Activated naive CD8-positive, alpha-beta T cell treated with anti-CD3 and anti-CD28 coated beads for 36 hours (primary cell): ENCODE results near the gene SLC35E3. TPM values are rescaled to one million over a fixed set of nuclear protein-coding genes. Genes with fewer than 3 reads are reported as not detected.
"Not testable (repeated sequence)": the region's sequence is repeated elsewhere in the genome, so short reads cannot be mapped to it uniquely, and the experiment has no call there.

Experiments
- DNase-seq: peaks from one replicate; pipeline ENCODE4 v3.0.0; 2021
- H3K27ac Mint-ChIP-seq: one replicate; pipeline ENCODE4 v1.8.0; 2022; ENCODE audit warnings: mild to moderate bottlenecking, moderate library complexity, mixed read lengths
- H3K27me3 Mint-ChIP-seq: one replicate; pipeline ENCODE4 v1.8.0; 2022; ENCODE audit warnings: mild to moderate bottlenecking, mixed read lengths
- H3K36me3 Mint-ChIP-seq: one replicate; pipeline ENCODE4 v1.8.0; 2021; ENCODE audit warnings: mild to moderate bottlenecking, mixed read lengths
- H3K4me1 Mint-ChIP-seq: one replicate; pipeline ENCODE4 v1.8.0; 2021; ENCODE audit warnings: mixed read lengths
- H3K4me3 Mint-ChIP-seq: one replicate; pipeline ENCODE4 v1.8.0; 2022; ENCODE audit warnings: mild to moderate bottlenecking, moderate library complexity, mixed read lengths
- H3K9me3 Mint-ChIP-seq: one replicate; pipeline ENCODE4 v1.8.0; 2022; ENCODE audit warnings: mixed read lengths
- total RNA-seq, 2 experiments: library from RNA; stranded (reverse); gene quantifications; one replicate each; pipeline ENCODE4 v1.2.3, GENCODE V29; 2021

SLC35E3 gene
- total RNA-seq, 2 experiments from 2014 or later = 8.7 to 12.3 TPM

- Mint-ChIP-seq H3K27me3 (no peaks in the 10 kb centered on the region), H3K4me1 (no peaks in the 10 kb centered on the region), H3K4me3 (no peak overlapping the region), H3K36me3 (no peaks in the 10 kb centered on the region), H3K9me3 (no peaks in the 10 kb centered on the region), H3K27ac (no peak overlapping the region)
- DNase-seq = no peak
Measured at GRCh38 chr12:68800294-68800693, 54.3 kb downstream of the SLC35E3 start.

GRCh38 chr12:68801124-68801523 lies 55.1 kb downstream of the SLC35E3 start:
- DNase-seq, H3K4me1 Mint-ChIP-seq, H3K27me3 Mint-ChIP-seq, H3K27ac Mint-ChIP-seq, H3K36me3 Mint-ChIP-seq, H3K4me3 Mint-ChIP-seq, H3K9me3 Mint-ChIP-seq: not testable (repeated sequence)

- not testable (repeated sequence) for H3K4me1 Mint-ChIP-seq, H3K27me3 Mint-ChIP-seq, H3K36me3 Mint-ChIP-seq, H3K27ac Mint-ChIP-seq, H3K4me3 Mint-ChIP-seq, DNase-seq, H3K9me3 Mint-ChIP-seq
Measured at GRCh38 chr12:68802372-68802745, 56.4 kb downstream of the SLC35E3 start.

DNA sequence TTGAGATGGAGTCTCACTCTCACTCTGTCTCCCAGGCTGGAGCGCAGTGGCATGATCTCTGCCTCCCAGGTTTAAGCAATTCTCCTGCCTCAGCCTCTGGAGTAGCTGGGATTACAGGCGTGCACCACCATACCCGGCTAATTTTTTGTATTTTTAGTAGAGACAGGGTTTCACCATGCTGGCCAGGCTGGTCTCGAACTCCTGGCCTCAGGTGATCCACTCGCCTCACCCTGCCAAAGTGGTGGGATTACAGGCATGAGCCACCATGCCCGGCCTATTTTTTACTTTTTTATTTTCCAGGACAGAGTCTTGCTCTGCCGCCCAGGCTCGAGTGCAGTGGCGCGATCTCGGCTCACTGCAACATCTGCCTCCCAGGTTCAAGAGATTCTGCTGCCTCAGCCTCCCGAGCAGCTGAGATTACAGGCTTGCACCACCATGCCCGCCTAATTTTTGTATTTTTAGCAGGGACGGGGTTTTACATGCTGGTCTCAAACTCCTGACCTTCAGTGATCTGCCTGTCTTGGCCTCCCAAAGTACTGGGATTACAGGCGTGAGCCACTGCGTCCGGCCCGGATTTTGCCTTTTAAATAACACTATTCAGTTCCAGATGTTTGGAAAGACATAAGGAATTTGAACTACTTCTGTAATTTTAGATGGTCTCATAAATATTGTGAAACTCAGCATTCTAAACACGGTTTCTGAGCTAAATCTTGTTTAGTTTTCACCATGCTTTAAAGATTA lies 57.1 kb downstream of the SLC35E3 start:
- H3K4me1 Mint-ChIP-seq, H3K36me3 Mint-ChIP-seq, H3K9me3 Mint-ChIP-seq, DNase-seq, H3K27me3 Mint-ChIP-seq, H3K27ac Mint-ChIP-seq, H3K4me3 Mint-ChIP-seq: not testable (repeated sequence)

- H3K4me3 Mint-ChIP-seq = no peak overlapping the region
- DNase-seq = no peak
- H3K9me3 Mint-ChIP-seq = no peaks in the 10 kb centered on the region
- no peaks in the 10 kb centered on the region for H3K27me3 Mint-ChIP-seq
- H3K27ac Mint-ChIP-seq = no peak overlapping the region
- peaks cover 8% of the 10 kb centered on the region for H3K4me1 Mint-ChIP-seq
- H3K36me3 Mint-ChIP-seq = peaks cover 8% of the 10 kb centered on the region
Measured at GRCh38 chr12:68803948-68804656, 58.1 kb downstream of the SLC35E3 start.

DNA sequence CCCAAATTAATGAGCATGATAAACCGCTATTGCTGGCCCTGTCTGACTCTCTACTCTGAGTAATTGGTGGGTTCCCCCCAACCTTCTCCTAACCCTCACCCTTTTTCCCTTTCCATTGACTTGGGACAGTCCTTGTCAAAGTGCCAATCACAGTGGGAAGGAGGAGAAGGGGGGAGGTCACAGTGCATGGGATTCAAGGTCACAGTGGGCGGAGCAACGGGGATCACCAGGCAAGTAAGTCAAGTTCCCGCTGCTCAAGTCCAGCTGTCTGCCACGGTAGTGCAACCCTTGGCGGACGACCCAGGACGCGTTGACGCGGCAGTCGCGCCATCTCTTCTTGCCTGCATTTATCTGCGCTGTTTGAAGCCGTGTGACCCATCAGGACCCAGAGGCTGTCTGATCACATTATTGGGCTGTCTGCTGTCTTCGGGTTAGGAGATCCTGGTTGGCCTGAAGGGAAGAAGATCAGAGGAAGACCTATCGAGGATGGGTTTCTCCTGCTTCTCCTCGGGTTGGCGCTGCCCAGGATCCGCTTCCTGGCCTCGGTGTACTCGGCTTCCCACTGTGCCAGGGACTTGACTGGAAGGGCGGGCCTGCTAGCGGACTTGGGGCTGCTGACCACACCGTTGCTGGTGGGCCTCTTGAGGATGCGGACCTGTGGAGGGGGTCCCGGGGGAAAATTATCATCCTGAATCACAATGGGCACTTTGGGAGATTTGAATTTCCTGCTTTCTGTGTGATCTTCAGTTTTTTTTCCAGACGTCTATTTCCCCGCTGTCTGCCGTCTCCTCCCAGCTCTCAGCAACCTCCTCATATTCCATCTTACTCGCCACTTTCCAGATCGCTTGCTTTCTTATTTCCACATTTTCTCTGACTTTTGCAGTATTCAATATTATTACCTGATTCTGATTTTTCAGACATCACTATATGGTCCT lies 58.9 kb downstream of the SLC35E3 start:
- peaks cover 17% of the 10 kb centered on the region for H3K36me3 Mint-ChIP-seq
- no peak overlapping the region for H3K4me3 Mint-ChIP-seq
- no peak overlapping the region for H3K27ac Mint-ChIP-seq
- DNase-seq = no peak
- no peaks in the 10 kb centered on the region for H3K9me3 Mint-ChIP-seq
- no peaks in the 10 kb centered on the region for H3K27me3 Mint-ChIP-seq
- H3K4me1 Mint-ChIP-seq = peaks cover 10% of the 10 kb centered on the region

- peaks cover 20% of the 10 kb centered on the region for H3K36me3 Mint-ChIP-seq
- no peaks in the 10 kb centered on the region for H3K27me3 Mint-ChIP-seq
- no peak overlapping the region for H3K4me3 Mint-ChIP-seq
- DNase-seq = no peak
- peaks cover 11% of the 10 kb centered on the region for H3K4me1 Mint-ChIP-seq
- no peak overlapping the region for H3K27ac Mint-ChIP-seq
- no peaks in the 10 kb centered on the region for H3K9me3 Mint-ChIP-seq
Measured at GRCh38 chr12:68805592-68806120, 59.7 kb downstream of the SLC35E3 start.

DNA sequence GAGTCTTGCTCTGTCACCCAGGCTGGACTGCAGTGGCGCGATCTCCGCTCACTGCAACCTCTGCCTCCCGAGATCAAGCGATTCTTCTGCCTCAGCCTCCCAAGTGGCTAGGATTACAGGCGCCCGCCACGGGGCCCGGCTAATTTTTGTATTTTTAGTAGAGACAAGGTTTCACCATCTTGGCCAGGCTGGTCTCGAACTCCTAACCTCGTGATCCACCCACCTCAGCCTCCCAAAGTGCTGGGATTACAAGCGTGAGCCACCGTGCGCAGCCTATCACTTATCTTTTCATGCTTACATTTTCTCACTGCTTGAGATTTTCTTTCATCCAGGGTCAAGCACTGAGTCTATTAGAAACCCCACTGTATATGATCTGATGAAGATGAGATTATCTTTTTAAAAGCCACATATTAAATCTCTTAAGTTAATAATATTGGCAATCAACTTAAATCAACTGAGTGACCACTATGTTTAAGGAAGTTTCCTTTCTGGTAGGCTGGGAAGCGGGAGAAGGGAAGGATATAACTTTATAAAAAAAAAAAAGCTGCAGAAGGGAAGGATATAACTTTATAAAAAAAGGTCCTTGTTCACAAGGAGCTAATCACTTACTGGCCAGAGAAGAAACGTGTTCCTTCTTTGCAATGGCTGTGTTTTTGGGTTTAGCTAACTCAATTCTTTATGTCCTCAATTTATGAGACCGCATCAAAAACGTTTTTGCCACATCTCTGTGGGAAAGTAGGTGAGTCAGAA lies 60.7 kb downstream of the SLC35E3 start:
- Mint-ChIP-seq H3K4me3 (peak overlapping the region; percentile 93), H3K9me3 (no peaks in the 10 kb centered on the region), H3K27me3 (no peaks in the 10 kb centered on the region), H3K27ac (peak overlapping the region; percentile 98), H3K36me3 (peaks cover 29% of the 10 kb centered on the region), H3K4me1 (peaks cover 20% of the 10 kb centered on the region)
- DNase-seq = no peak

DNA sequence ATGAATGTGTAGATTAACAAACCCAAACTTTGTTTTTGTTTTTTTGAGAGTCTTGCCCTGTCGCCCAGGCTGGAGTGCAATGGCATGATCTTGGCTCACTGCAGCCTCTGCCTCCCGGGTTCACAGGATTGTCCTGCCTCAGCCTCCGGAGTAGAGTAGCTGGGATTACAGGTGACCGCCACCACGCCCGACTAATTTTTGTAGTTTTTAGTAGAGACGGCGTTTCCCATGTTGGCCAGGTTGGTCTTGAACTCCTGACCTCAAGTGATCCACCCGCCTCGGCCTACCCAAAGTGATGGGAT lies 61.2 kb downstream of the SLC35E3 start:
- Mint-ChIP-seq H3K4me1 (peaks cover 21% of the 10 kb centered on the region), H3K36me3 (peaks cover 32% of the 10 kb centered on the region), H3K4me3 (peak overlapping the region; percentile 93), H3K27ac (peak overlapping the region; percentile 98)
- H3K27me3 Mint-ChIP-seq, DNase-seq, H3K9me3 Mint-ChIP-seq: not testable (repeated sequence)

DNA sequence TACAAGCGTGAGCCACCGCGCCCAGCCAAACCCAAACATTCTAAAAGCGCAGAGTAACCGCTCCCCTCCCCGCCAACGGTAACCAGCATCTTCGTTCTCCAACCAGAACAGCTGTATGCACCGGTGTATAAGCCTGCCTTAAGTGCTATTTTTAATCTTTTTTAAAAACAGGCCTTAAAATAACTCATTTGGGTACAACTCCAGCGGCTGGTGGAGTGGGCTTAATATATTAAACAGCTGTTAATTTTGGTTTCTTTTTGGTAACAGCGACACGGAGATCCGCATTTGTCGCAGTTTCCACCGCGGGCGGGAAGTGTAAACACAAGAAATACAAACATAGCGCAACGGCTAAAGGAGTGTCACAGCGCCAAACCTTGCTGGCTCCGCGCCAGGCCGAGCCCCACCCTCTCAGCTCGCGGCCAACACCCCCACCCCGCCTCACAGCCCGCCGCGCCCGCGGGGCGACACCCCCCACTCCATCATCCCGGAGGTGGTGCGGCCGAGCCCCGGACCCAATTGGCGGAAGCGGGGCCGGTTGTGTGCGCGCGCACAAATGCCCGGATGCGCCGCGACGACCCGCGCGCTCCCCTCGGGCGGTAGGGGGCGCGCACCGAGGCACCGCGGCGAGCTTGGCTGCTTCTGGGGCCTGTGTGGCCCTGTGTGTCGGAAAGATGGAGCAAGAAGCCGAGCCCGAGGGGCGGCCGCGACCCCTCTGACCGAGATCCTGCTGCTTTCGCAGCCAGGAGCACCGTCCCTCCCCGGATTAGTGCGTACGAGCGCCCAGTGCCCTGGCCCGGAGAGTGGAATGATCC lies 61.8 kb downstream of the SLC35E3 start, which contains the start of gene MDM2:
Gene MDM2, plus strand, starts transcription at position 602 of the 812 bp plus-strand sequence. CDS start 301 bp downstream, outside the sequence.
- peak; percentile 97 for DNase-seq
- Mint-ChIP-seq H3K4me3 (peak within 1 kb of the TSS; percentile 93), H3K9me3 (no peaks in the 10 kb centered on the region), H3K27ac (peak within 1 kb of the TSS; percentile 98), H3K27me3 (no peaks in the 10 kb centered on the region), H3K36me3 (peaks cover 38% of the 10 kb centered on the region), H3K4me1 (peaks cover 27% of the 10 kb centered on the region)

GRCh38 chr12:68808388-68809189 lies 62.6 kb downstream of the SLC35E3 start:
- Mint-ChIP-seq H3K4me3 (peak overlapping the region; percentile 93), H3K9me3 (no peaks in the 10 kb centered on the region), H3K27ac (peak overlapping the region; percentile 98), H3K4me1 (peaks cover 34% of the 10 kb centered on the region), H3K36me3 (peaks cover 43% of the 10 kb centered on the region), H3K27me3 (no peaks in the 10 kb centered on the region)
- DNase-seq = peak; percentile 79

DNA sequence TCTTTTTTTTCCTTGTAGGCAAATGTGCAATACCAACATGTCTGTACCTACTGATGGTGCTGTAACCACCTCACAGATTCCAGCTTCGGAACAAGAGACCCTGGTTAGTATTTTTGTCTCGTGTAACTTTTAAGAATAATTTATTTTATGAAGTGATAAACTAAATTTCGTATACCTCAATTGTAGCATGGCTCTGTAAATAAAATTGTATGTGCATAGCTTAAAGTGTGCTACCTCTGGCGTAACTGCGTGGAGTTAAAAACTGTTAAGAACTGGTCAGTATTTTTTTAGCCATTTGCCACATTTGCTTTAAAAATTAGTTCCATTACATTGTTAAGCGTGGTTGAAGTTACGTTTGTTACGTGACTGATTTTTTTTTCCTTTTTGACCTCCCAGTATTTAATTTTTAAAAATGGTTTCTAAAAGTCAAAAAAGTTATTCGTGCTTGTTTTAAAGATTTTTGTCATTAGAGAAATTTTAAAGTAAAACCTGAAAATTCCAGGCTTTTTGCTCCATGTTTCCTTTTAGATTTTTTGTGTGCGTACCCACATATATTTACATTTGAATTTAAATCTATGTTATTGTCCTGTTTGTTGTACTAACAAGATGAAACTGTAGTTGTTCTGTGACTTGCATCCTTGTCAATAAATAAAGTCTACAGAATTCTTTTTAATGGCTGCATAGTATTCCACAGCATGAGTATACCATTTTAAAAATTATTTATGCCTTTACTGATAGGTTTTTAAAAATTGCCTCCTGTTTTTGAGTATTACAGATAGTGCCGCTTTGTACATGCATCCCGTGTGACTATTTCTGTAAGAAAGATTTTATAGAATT lies 63.4 kb downstream of the SLC35E3 start:
- Mint-ChIP-seq H3K27me3 (no peaks in the 10 kb centered on the region), H3K9me3 (no peaks in the 10 kb centered on the region), H3K36me3 (peaks cover 47% of the 10 kb centered on the region), H3K4me3 (peak overlapping the region; percentile 93), H3K27ac (peak overlapping the region; percentile 98), H3K4me1 (peaks cover 39% of the 10 kb centered on the region)
- DNase-seq = no peak
